GM23338 (cell line): Measurements from ENCODE around the gene GAB2.

Experiments used
- CREB1 ChIP-seq: fragments of 250-450 bp; sonication (Bioruptor Pico); IDR thresholded peaks from 2 replicates; pipeline ENCODE4 v1.5.0; 2020; ENCODE audit warnings: low read depth, mild to moderate bottlenecking, moderate library complexity
- CTCF ChIP-seq, 2 experiments: fragments of 200-600 bp in 1 of 2; sonication (generic) in 1 of 2; conservative IDR thresholded peaks; 2 replicates each; pipeline versions ENCODE4 v1.5.1 to v1.6.1; 2016 to 2017; ENCODE audit warnings: antibody characterized with exemption in 2 of 2, low read depth in 2 of 2, mild to moderate bottlenecking in 2 of 2, moderate library complexity in 1 of 2
- ETS1 ChIP-seq: IDR thresholded peaks from 2 replicates; pipeline ENCODE4 v1.6.1; 2016; ENCODE audit warnings: antibody characterized with exemption
- EZH2 ChIP-seq: fragments of 200-600 bp; sonication (generic); IDR thresholded peaks from one replicate; pipeline ENCODE4 v1.8.0; 2017; ENCODE audit warnings: antibody characterized with exemption, mild to moderate bottlenecking, low read depth; ENCODE audit not compliant: unreplicated experiment
- EZH2phosphoT487 ChIP-seq: fragments of 200-600 bp; sonication (generic); IDR thresholded peaks from one replicate; pipeline ENCODE4 v1.8.1; 2018; ENCODE audit warnings: antibody characterized with exemption; ENCODE audit not compliant: unreplicated experiment
- JUNB ChIP-seq: IDR thresholded peaks from one replicate; pipeline ENCODE4 v1.6.1; 2016; ENCODE audit warnings: antibody characterized with exemption; ENCODE audit not compliant: unreplicated experiment
- POLR2AphosphoS5 ChIP-seq: IDR thresholded peaks from 2 replicates; pipeline ENCODE4 v1.6.1; 2016; ENCODE audit warnings: antibody characterized with exemption, low read depth
- REST ChIP-seq: IDR thresholded peaks from one replicate; pipeline ENCODE4 v1.6.1; 2018; ENCODE audit warnings: antibody characterized with exemption; ENCODE audit not compliant: unreplicated experiment
- ZNF331 ChIP-seq: fragments of 250-450 bp; sonication (Bioruptor Pico); IDR thresholded peaks from 2 replicates; pipeline ENCODE4 v1.5.0; 2020; ENCODE audit warnings: low read depth, mild to moderate bottlenecking, moderate library complexity

- TF ChIP-seq POLR2AphosphoS5 (no peak), CTCF (conservative IDR thresholded peaks at IDR 0.05; ENCODE audit: low read depth in 2 of 2) (no peak), EZH2phosphoT487 (no peak), CREB1 (CRISPR knock-in tag) (no peak), JUNB (no peak), EZH2 (no peak), REST (no peak), ZNF331 (CRISPR knock-in tag) (no peak), ETS1 (no peak)
These were observed 104.9 kb downstream of the GAB2 start for GRCh38 chr11:78312712-78313111.
